Measurements from ENCODE around the gene ITIH6.
"Not testable (repeated sequence)": the region's sequence is repeated elsewhere in the genome, so short reads cannot be mapped to it uniquely, and the experiment has no call there.

The ITIH6 gene

GRCh38 chrX:54776061-54776460 is 22.0 kb downstream of the ITIH6 start:
- H3K27me3 ChIP-seq (ENCODE audit: control insufficient read depth in 1 of 2, insufficient read depth in 2 of 2, low read length in 2 of 2), result no peaks in the 10 kb centered on the region
- no peaks in the 10 kb centered on the region for H3K9me3 ChIP-seq (ENCODE audit: control insufficient read depth in 1 of 2, low read length in 2 of 2)
- H3K4me1 ChIP-seq (ENCODE audit: control insufficient read depth in 1 of 2, insufficient read depth in 2 of 2, low read length in 2 of 2), result no peaks in the 10 kb centered on the region
- H3K9ac ChIP-seq (ENCODE audit: low read depth in 1 of 2, low read length in 2 of 2), result no peak overlapping the region
- H3K36me3 ChIP-seq (ENCODE audit: control insufficient read depth in 1 of 2, insufficient read depth in 2 of 2, low read length in 2 of 2), result no peaks in the 10 kb centered on the region
- H3K27ac ChIP-seq (ENCODE audit: low read depth, low read length), result no peak overlapping the region
- H3K4me3 ChIP-seq (ENCODE audit: low read depth in 1 of 2, low read length in 2 of 2), result no peak overlapping the region

DNA sequence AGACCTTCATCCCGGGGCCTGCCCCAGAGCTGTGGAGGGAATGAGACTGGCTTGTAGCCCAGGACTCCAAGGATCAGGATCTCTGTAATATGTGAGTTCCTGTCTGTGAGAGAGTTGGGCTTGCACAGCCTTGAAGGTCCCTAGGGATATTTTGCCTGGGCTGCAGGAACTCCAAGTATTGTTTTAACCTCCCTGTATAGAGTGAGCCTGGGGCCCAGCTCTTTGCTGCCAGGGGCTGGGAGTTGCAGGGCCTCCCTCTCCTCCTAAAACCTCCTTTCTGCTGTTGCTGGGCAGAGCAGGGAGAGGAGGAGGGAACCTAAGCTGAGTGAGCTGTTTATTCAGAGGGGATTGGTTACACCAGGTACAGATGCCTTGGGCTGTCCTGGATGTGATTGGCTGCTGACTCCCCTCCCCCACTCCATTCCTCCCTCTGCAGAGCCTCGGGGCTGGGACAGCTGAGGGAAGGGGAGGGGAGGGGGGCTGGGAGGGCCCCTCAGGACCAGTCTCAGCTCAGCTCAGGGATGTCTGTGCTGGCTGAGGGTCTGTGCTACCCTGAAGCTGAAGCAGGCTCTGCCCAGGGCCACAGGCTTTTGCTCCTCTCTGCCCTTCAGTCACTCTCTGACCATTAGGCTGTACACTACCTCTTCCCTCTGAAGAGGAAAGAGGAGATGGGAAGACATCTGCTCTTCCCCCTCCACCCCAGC is 23.5 kb downstream of the ITIH6 start:
- not testable (repeated sequence) for H3K4me1 ChIP-seq (ENCODE audit: control insufficient read depth in 1 of 2, insufficient read depth in 2 of 2, low read length in 2 of 2); H3K27ac ChIP-seq (ENCODE audit: low read depth, low read length)

GRCh38 chrX:54758114-54759055 is 39.7 kb downstream of the ITIH6 start:
- Histone ChIP-seq H3K27me3 (ENCODE audit: control insufficient read depth in 1 of 2, insufficient read depth in 2 of 2, low read length in 2 of 2) (no peaks in the 10 kb centered on the region), H3K27ac (ENCODE audit: low read depth, low read length) (no peak overlapping the region), H3K36me3 (ENCODE audit: control insufficient read depth in 1 of 2, insufficient read depth in 2 of 2, low read length in 2 of 2) (no peaks in the 10 kb centered on the region), H3K9ac (ENCODE audit: low read depth in 1 of 2, low read length in 2 of 2) (no peak overlapping the region), H3K4me1 (ENCODE audit: control insufficient read depth in 1 of 2, insufficient read depth in 2 of 2, low read length in 2 of 2) (no peaks in the 10 kb centered on the region), H3K4me3 (ENCODE audit: low read depth in 1 of 2, low read length in 2 of 2) (no peak overlapping the region), H3K9me3 (ENCODE audit: control insufficient read depth in 1 of 2, low read length in 2 of 2) (no peaks in the 10 kb centered on the region)

More for the DNA sequence above, 23.5 kb downstream of the ITIH6 start:
- H3K36me3 ChIP-seq (ENCODE audit: control insufficient read depth in 1 of 2, insufficient read depth in 2 of 2, low read length in 2 of 2); H3K9me3 ChIP-seq (ENCODE audit: control insufficient read depth in 1 of 2, low read length in 2 of 2); H3K27me3 ChIP-seq (ENCODE audit: control insufficient read depth in 1 of 2, insufficient read depth in 2 of 2, low read length in 2 of 2); H3K9ac ChIP-seq (ENCODE audit: low read depth in 1 of 2, low read length in 2 of 2); H3K4me3 ChIP-seq (ENCODE audit: low read depth in 1 of 2, low read length in 2 of 2): not testable (repeated sequence)

DNA sequence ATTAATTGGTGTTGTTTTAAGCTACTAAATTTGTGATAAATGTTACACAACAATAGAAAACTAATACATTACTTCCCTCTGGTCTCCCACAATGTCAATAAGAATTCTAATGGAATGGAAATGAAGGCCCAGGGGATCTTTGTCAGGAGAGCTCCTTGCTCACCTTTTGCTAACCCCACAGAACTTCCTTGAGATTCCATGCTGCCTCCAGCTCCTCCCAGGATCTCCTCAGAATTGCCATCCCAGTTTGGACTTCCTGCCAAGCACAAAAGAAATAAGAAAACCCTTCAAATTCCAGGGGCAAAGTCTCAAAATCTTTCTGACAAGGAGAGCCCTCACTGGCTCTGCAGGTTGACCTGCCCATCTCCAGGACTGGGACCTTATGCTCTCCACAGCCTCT is 43.2 kb downstream of the ITIH6 start:
- no peak overlapping the region for H3K9ac ChIP-seq (ENCODE audit: low read depth in 1 of 2, low read length in 2 of 2)
- no peak overlapping the region for H3K27ac ChIP-seq (ENCODE audit: low read depth, low read length)
- H3K4me3 ChIP-seq (ENCODE audit: low read depth in 1 of 2, low read length in 2 of 2), result no peak overlapping the region
- no peaks in the 10 kb centered on the region for H3K4me1 ChIP-seq (ENCODE audit: control insufficient read depth in 1 of 2, insufficient read depth in 2 of 2, low read length in 2 of 2)
- H3K36me3 ChIP-seq (ENCODE audit: control insufficient read depth in 1 of 2, insufficient read depth in 2 of 2, low read length in 2 of 2), result no peaks in the 10 kb centered on the region
- H3K9me3 ChIP-seq (ENCODE audit: control insufficient read depth in 1 of 2, low read length in 2 of 2), result no peaks in the 10 kb centered on the region
- H3K27me3 ChIP-seq (ENCODE audit: control insufficient read depth in 1 of 2, insufficient read depth in 2 of 2, low read length in 2 of 2), result no peaks in the 10 kb centered on the region

- Histone ChIP-seq H3K4me1 (ENCODE audit: control insufficient read depth in 1 of 2, insufficient read depth in 2 of 2, low read length in 2 of 2) (no peaks in the 10 kb centered on the region), H3K27ac (ENCODE audit: low read depth, low read length) (no peak overlapping the region), H3K4me3 (ENCODE audit: low read depth in 1 of 2, low read length in 2 of 2) (no peak overlapping the region), H3K27me3 (ENCODE audit: control insufficient read depth in 1 of 2, insufficient read depth in 2 of 2, low read length in 2 of 2) (no peaks in the 10 kb centered on the region), H3K36me3 (ENCODE audit: control insufficient read depth in 1 of 2, insufficient read depth in 2 of 2, low read length in 2 of 2) (no peaks in the 10 kb centered on the region), H3K9ac (ENCODE audit: low read depth in 1 of 2, low read length in 2 of 2) (no peak overlapping the region), H3K9me3 (ENCODE audit: control insufficient read depth in 1 of 2, low read length in 2 of 2) (no peaks in the 10 kb centered on the region)
Observed at GRCh38 chrX:54748626-54749025, 49.4 kb downstream of the ITIH6 start.

GRCh38 chrX:54747733-54748393 is 50.2 kb downstream of the ITIH6 start:
- Histone ChIP-seq H3K4me3 (ENCODE audit: low read depth in 1 of 2, low read length in 2 of 2) (no peak overlapping the region), H3K9ac (ENCODE audit: low read depth in 1 of 2, low read length in 2 of 2) (no peak overlapping the region), H3K4me1 (ENCODE audit: control insufficient read depth in 1 of 2, insufficient read depth in 2 of 2, low read length in 2 of 2) (no peaks in the 10 kb centered on the region), H3K9me3 (ENCODE audit: control insufficient read depth in 1 of 2, low read length in 2 of 2) (no peaks in the 10 kb centered on the region), H3K27me3 (ENCODE audit: control insufficient read depth in 1 of 2, insufficient read depth in 2 of 2, low read length in 2 of 2) (no peaks in the 10 kb centered on the region), H3K36me3 (ENCODE audit: control insufficient read depth in 1 of 2, insufficient read depth in 2 of 2, low read length in 2 of 2) (no peaks in the 10 kb centered on the region), H3K27ac (ENCODE audit: low read depth, low read length) (no peak overlapping the region)

DNA sequence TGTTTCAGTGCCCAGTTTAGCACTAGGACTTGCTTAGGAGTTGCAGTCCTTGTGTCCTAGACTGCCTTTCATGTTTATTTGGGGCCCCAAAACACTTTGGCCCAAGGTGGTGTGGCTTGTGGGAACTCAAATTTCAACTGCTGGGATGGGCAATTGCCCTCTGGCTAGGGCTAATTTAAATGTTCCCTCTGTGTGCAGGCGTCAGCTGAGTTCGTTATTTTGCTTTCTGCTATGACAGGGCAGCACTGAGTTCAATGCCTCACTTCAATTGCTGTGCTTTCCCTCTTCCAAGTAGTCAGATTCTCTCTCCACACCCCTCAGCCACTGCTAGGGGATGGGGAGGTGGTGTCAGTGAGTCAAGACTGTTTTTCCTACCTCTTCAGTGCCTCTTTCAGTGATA is 51.1 kb downstream of the ITIH6 start:
- H3K27me3 ChIP-seq (ENCODE audit: control insufficient read depth in 1 of 2, insufficient read depth in 2 of 2, low read length in 2 of 2), result no peaks in the 10 kb centered on the region
- no peak overlapping the region for H3K4me3 ChIP-seq (ENCODE audit: low read depth in 1 of 2, low read length in 2 of 2)
- no peak overlapping the region for H3K9ac ChIP-seq (ENCODE audit: low read depth in 1 of 2, low read length in 2 of 2)
- H3K36me3 ChIP-seq (ENCODE audit: control insufficient read depth in 1 of 2, insufficient read depth in 2 of 2, low read length in 2 of 2), result no peaks in the 10 kb centered on the region
- no peaks in the 10 kb centered on the region for H3K9me3 ChIP-seq (ENCODE audit: control insufficient read depth in 1 of 2, low read length in 2 of 2)
- no peaks in the 10 kb centered on the region for H3K4me1 ChIP-seq (ENCODE audit: control insufficient read depth in 1 of 2, insufficient read depth in 2 of 2, low read length in 2 of 2)
- no peak overlapping the region for H3K27ac ChIP-seq (ENCODE audit: low read depth, low read length)

DNA sequence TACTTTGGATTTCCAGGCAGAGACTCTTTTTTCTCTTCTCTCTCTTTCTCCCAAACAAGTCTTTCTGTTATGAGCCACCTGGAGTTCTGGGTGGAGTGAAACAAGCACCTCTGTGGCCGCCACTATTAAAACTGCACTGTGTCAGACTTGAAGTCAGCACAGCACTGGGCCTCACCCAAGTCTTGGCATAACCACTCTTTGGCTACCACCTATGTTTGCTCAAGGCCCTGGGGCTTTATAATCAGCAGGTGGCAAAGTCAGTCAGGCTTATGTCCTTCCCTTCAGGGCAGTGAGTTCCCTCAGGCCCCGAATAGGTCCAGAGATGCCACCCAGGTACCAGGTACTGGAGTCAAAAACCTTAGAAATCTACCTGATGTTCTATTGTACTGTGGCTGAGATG is 52.4 kb downstream of the ITIH6 start:
- Histone ChIP-seq H3K27me3 (ENCODE audit: control insufficient read depth in 1 of 2, insufficient read depth in 2 of 2, low read length in 2 of 2) (no peaks in the 10 kb centered on the region), H3K27ac (ENCODE audit: low read depth, low read length) (no peak overlapping the region), H3K9ac (ENCODE audit: low read depth in 1 of 2, low read length in 2 of 2) (no peak overlapping the region), H3K4me3 (ENCODE audit: low read depth in 1 of 2, low read length in 2 of 2) (no peak overlapping the region), H3K4me1 (ENCODE audit: control insufficient read depth in 1 of 2, insufficient read depth in 2 of 2, low read length in 2 of 2) (no peaks in the 10 kb centered on the region), H3K36me3 (ENCODE audit: control insufficient read depth in 1 of 2, insufficient read depth in 2 of 2, low read length in 2 of 2) (no peaks in the 10 kb centered on the region), H3K9me3 (ENCODE audit: control insufficient read depth in 1 of 2, low read length in 2 of 2) (no peaks in the 10 kb centered on the region)

DNA sequence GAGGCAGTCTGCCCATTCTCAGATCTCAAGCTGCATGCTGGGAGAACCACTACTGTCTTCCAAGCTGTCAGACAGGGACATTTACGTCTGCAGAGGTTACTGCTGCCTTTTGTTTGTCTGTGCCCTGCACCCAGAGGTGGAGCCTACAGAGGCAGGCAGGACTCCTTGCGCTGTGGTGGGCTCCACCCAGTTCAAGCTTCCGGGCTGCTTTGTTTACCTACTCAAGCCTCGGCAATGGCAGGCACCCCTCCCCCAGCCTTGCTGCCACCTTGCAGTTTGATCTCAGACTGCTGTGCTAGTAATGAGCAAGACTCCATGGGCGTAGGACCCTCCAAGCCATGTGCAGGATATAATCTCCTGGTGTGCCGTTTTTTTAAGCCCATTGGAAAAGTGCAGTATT is 59.5 kb downstream of the ITIH6 start:
- H3K27ac ChIP-seq (ENCODE audit: low read depth, low read length); H3K36me3 ChIP-seq (ENCODE audit: control insufficient read depth in 1 of 2, insufficient read depth in 2 of 2, low read length in 2 of 2); H3K9me3 ChIP-seq (ENCODE audit: control insufficient read depth in 1 of 2, low read length in 2 of 2); H3K4me1 ChIP-seq (ENCODE audit: control insufficient read depth in 1 of 2, insufficient read depth in 2 of 2, low read length in 2 of 2); H3K4me3 ChIP-seq (ENCODE audit: low read depth in 1 of 2, low read length in 2 of 2); H3K9ac ChIP-seq (ENCODE audit: low read depth in 1 of 2, low read length in 2 of 2); H3K27me3 ChIP-seq (ENCODE audit: control insufficient read depth in 1 of 2, insufficient read depth in 2 of 2, low read length in 2 of 2): not testable (repeated sequence)

- not testable (repeated sequence) for H3K27me3 ChIP-seq (ENCODE audit: control insufficient read depth in 1 of 2, insufficient read depth in 2 of 2, low read length in 2 of 2); H3K9ac ChIP-seq (ENCODE audit: low read depth in 1 of 2, low read length in 2 of 2); H3K36me3 ChIP-seq (ENCODE audit: control insufficient read depth in 1 of 2, insufficient read depth in 2 of 2, low read length in 2 of 2); H3K9me3 ChIP-seq (ENCODE audit: control insufficient read depth in 1 of 2, low read length in 2 of 2); H3K4me1 ChIP-seq (ENCODE audit: control insufficient read depth in 1 of 2, insufficient read depth in 2 of 2, low read length in 2 of 2); H3K27ac ChIP-seq (ENCODE audit: low read depth, low read length); H3K4me3 ChIP-seq (ENCODE audit: low read depth in 1 of 2, low read length in 2 of 2)
Observed at GRCh38 chrX:54736298-54736942, 61.6 kb downstream of the ITIH6 start.

Measured in duodenal mucosa (tissue), 2 donors.